KMS-11 (cell line): Measurements from ENCODE around the gene SHKBP1.
A peak's percentile ranks its signal among the peaks of the same experiment; 100 is the strongest.

ENCODE experiments used
- H2AFZ ChIP-seq: fragments of 200-600 bp; sonication (generic); 2 replicates; pipeline ENCODE4 v1.6.1; 2016; ENCODE audit warnings: antibody characterized with exemption, mixed run types, low read depth
- H3K27ac ChIP-seq: fragments of 200-600 bp; sonication (generic); 2 replicates; pipeline ENCODE4 v1.6.1; 2016; ENCODE audit warnings: mild to moderate bottlenecking, mixed run types
- H3K27me3 ChIP-seq: fragments of 200-600 bp; sonication (generic); 2 replicates; pipeline ENCODE4 v1.6.1; 2017; ENCODE audit warnings: mild to moderate bottlenecking, low read depth, mixed run types, moderate library complexity; ENCODE audit not compliant: insufficient read depth
- H3K36me3 ChIP-seq: fragments of 200-600 bp; sonication (generic); 2 replicates; pipeline ENCODE4 v1.6.1; 2017; ENCODE audit warnings: mild to moderate bottlenecking, mixed run types; ENCODE audit not compliant: insufficient read depth
- H3K4me1 ChIP-seq: fragments of 200-600 bp; sonication (generic); 2 replicates; pipeline ENCODE4 v1.6.1; 2016; ENCODE audit warnings: mild to moderate bottlenecking, low read depth, mixed run types; ENCODE audit not compliant: poor library complexity, severe bottlenecking
- H3K4me2 ChIP-seq: fragments of 200-600 bp; sonication (generic); 2 replicates; pipeline ENCODE4 v1.7.0; 2016; ENCODE audit warnings: mild to moderate bottlenecking, mixed run types
- H3K4me3 ChIP-seq: fragments of 200-600 bp; sonication (generic); IDR thresholded peaks from 2 replicates; pipeline ENCODE4 v1.6.1; 2017; ENCODE audit warnings: low read depth, low read length, mixed read lengths; ENCODE audit not compliant: insufficient read depth
- H3K79me2 ChIP-seq: fragments of 200-600 bp; sonication (generic); 2 replicates; pipeline ENCODE4 v1.6.1; 2016; ENCODE audit warnings: low read depth, mixed run types; ENCODE audit not compliant: insufficient read depth
- H3K9ac ChIP-seq: fragments of 200-600 bp; sonication (generic); 2 replicates; pipeline ENCODE4 v1.6.1; 2016; ENCODE audit warnings: mild to moderate bottlenecking, mixed run types
- H4K20me1 ChIP-seq: fragments of 200-600 bp; sonication (generic); 2 replicates; pipeline ENCODE4 v1.6.1; 2016; ENCODE audit warnings: mild to moderate bottlenecking, mixed run types; ENCODE audit not compliant: insufficient read depth
- CTCF ChIP-seq: fragments of 200-600 bp; sonication (generic); conservative IDR thresholded peaks from 2 replicates; pipeline ENCODE4 v1.6.1; 2017; ENCODE audit warnings: low read depth, mild to moderate bottlenecking, antibody characterized with exemption, low read length, moderate library complexity, mixed read lengths

SHKBP1 gene

GRCh38 chr19:40575326-40575725 is 1.3 kb upstream of the SHKBP1 start:
- Histone ChIP-seq H4K20me1 (no peaks in the 10 kb centered on the region), H3K4me1 (peaks cover 18% of the 10 kb centered on the region), H3K79me2 (no peaks in the 10 kb centered on the region), H3K4me3 (no peak overlapping the region), H2AFZ (no peak overlapping the region), H3K9ac (no peak overlapping the region), H3K27ac (no peak overlapping the region), H3K27me3 (no peaks in the 10 kb centered on the region), H3K4me2 (no peak overlapping the region), H3K36me3 (no peaks in the 10 kb centered on the region)
- no peak for TF ChIP-seq CTCF

GRCh38 chr19:40576151-40576584 is 505 bp upstream of the SHKBP1 start:
- no peak overlapping the region for H3K27ac ChIP-seq
- H3K79me2 ChIP-seq, result no peaks in the 10 kb centered on the region
- no peak overlapping the region; the same call in 1 of the 2 replicates for H3K9ac ChIP-seq
- no peak for TF ChIP-seq CTCF
- H3K27me3 ChIP-seq, result no peaks in the 10 kb centered on the region
- H3K4me1 ChIP-seq, result peaks cover 15% of the 10 kb centered on the region
- peak overlapping the region; percentile 91; the same call in 1 of the 2 replicates for H2AFZ ChIP-seq
- no peak overlapping the region for H3K4me3 ChIP-seq
- peak overlapping the region; percentile 91 for H3K4me2 ChIP-seq
- H3K36me3 ChIP-seq, result no peaks in the 10 kb centered on the region; the same call in 1 of the 2 replicates
- H4K20me1 ChIP-seq, result no peaks in the 10 kb centered on the region

GRCh38 chr19:40578442-40578908 is 1.8 kb downstream of the SHKBP1 start:
- H3K9ac ChIP-seq, result no peak overlapping the region
- peaks cover 13% of the 10 kb centered on the region for H3K4me1 ChIP-seq
- H3K79me2 ChIP-seq, result no peaks in the 10 kb centered on the region
- no peak overlapping the region for H3K4me3 ChIP-seq
- no peak overlapping the region for H2AFZ ChIP-seq
- no peak for TF ChIP-seq CTCF
- no peaks in the 10 kb centered on the region for H4K20me1 ChIP-seq
- no peak overlapping the region for H3K4me2 ChIP-seq
- no peaks in the 10 kb centered on the region; the same call in 1 of the 2 replicates for H3K36me3 ChIP-seq
- no peaks in the 10 kb centered on the region for H3K27me3 ChIP-seq
- no peak overlapping the region for H3K27ac ChIP-seq

DNA sequence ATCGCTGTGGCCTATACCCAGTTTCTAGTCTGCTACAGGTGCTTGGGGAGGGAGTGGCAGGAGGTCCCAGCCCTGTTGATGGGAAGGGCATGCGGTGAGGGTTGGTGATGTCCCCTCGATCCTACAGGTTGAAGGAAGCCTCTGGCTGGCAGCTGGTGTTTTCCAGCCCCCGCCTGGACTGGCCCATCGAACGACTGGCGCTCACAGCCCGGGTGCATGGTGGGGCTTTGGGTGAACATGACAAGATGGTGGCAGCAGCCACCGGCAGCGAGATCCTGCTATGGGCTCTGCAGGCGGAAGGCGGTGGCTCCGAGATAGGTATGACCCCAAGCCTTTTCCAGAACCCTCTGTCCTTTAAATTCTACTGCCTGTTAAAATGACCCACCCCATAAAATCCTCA is 3.9 kb downstream of the SHKBP1 start:
- Histone ChIP-seq H3K4me1 (peaks cover 13% of the 10 kb centered on the region), H3K4me3 (no peak overlapping the region), H3K4me2 (no peak overlapping the region), H4K20me1 (no peaks in the 10 kb centered on the region), H2AFZ (no peak overlapping the region), H3K36me3 (no peaks in the 10 kb centered on the region; the same call in 1 of the 2 replicates), H3K27ac (no peak overlapping the region), H3K27me3 (no peaks in the 10 kb centered on the region), H3K9ac (no peak overlapping the region), H3K79me2 (no peaks in the 10 kb centered on the region)
- no peak for TF ChIP-seq CTCF
